GM18858 (cell line): ENCODE measurements around the gene ADORA1.

Experiments used
- ATAC-seq: cut with Tn5 transposase; IDR thresholded peaks from one replicate; pipeline ENCODE4 v1.9.1; 2021; ENCODE audit not compliant: unreplicated experiment

The ADORA1 gene

GRCh38 chr1:203138066-203138465, 10.5 kb downstream of the ADORA1 start:
- no peak for ATAC-seq

DNA sequence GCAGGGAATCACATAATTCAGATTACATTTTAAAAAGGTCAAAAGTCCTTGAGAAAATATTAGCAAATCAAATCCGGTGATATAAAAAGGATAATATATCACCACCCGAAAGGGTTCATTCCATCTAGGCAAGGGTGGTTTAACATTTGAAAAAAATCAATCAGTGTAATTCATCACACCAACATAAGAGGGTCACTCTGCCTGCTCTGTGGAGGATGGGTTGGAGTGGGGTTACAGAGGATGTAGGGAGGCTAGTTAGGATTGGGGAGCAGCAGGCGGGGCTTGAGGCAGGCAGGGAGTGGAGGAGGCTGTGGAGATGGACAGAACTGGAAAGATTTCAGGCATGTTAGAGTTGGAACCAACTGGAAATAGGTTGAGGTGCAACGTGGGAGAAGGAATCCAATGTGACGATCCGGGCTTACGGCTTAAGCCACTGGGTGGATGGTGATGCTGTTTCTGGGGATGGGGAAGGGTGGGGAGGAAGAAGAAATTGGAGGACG, 12.5 kb downstream of the ADORA1 start:
- ATAC-seq: no peak

GRCh38 chr1:203140743-203141520, 13.4 kb downstream of the ADORA1 start:
- ATAC-seq: no peak

GRCh38 chr1:203142124-203142523, 14.6 kb downstream of the ADORA1 start:
- no peak for ATAC-seq

GRCh38 chr1:203142684-203143408, 15.3 kb downstream of the ADORA1 start:
- no peak for ATAC-seq

GRCh38 chr1:203143641-203144040, 16.1 kb downstream of the ADORA1 start:
- ATAC-seq: no peak

- ATAC-seq: no peak
Observed at GRCh38 chr1:203144661-203145060, 17.1 kb downstream of the ADORA1 start.

GRCh38 chr1:203145321-203146041, 18.0 kb downstream of the ADORA1 start:
- ATAC-seq: no peak

DNA sequence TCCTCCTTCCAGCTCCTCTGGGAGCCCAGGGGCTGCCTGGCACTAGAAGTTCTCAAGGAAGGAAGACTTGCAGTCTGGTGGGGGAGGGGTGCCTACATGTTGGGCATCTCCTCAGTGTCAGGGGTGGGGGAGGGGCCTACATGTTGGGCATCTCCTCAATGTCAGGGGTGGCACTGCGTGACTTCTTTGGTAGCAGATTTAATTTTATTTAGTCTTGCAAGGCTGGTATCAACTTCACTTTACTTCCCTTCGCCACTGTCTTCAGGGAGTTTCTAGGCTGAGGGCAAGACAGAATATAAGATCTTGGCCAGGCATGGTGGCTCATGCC, 18.5 kb downstream of the ADORA1 start:
- ATAC-seq: no peak

GRCh38 chr1:203146537-203146936, 19.0 kb downstream of the ADORA1 start:
- no peak for ATAC-seq

GRCh38 chr1:203147376-203147775, 19.9 kb downstream of the ADORA1 start:
- ATAC-seq: no peak

- no peak for ATAC-seq
Observed at GRCh38 chr1:203148127-203148526, 20.6 kb downstream of the ADORA1 start.

DNA sequence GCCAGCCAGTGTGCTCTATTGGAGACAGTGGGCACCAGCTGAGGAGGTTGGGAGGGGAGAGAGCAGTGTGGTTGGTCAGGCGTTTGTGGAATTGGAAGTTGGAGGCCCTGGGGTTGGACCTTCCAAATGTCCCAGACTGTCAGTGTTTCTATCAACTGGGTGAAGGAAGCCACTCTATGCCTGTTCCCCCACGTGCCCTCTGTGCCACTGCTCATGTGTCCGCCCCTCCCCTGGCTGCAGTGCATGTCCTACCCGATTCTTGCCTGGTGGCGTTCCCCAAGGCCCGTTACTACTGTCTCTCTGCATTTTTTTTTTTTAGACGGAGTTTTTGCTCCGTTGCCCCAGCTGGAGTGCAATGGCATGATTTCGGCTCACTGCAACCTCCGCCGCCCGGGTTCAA, 21.1 kb downstream of the ADORA1 start:
- no peak for ATAC-seq

DNA sequence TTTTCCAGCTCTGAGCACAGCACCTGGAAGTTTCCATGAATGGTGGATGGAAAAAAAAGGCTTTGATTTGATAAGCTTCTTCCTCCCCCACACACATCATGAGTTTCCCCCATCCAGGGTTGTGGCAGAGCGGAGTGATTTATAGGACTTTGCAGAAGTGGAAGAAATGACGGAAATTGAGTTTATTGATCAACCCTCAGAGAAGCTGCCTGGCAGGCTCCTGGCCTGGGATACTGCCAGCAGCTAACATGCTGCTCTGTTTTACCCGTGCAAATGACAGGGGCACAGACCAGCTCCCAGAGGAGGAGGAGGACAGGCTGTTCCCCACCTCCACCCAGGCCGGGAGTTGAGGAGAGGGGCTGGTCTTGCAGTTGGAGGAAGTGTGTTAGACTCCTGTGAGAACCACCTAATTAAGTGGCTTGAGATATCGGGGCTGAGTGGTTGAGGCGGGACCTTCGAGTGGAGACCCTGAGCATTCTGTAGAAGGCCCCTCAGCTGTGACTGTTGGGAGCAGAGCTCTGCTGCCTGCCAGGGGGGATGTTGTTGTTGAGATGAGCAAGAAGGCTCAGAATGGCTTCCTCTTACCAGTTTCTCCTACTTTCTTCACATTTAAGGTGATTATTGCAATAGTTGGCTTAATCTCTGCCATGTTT, 21.8 kb downstream of the ADORA1 start:
- no peak for ATAC-seq

DNA sequence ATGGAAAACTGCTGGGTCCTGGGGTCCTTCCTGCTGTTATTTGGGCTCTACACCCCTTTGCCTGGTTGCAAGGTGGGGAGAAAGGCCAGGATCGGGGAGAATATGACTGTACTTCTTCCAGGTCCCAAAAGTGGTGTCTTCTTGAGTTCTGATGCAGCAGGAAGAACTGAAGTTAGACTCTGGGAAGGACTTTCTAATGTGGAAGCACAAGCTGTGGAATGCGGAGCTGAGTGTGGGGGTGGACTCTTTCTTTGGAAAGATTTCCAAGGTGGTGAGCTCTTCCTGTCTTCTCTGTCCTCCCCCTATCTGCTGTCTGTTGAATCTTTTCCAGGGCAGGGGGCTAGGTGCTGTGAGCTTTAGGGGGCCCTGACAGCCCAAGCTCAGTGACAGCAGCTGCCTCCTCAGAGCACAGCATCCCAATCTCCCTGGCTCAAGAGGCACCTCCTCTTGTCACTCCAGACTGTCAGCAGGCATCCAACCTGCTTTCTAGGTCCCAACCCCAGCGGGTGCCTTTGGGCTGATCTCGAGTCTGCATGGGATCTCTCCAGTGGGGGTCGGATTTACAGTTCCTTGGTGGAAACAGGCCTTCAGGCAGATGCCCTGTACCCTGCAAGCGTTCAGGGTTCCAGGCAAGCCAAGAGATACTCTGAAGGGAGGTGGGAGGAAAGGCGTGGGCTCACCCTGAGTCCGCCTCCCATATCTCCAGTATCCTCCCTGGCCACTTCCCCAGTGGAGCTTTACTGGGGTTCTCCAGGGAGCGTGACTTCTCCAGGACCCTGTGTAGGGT, 23.2 kb downstream of the ADORA1 start:
- no peak for ATAC-seq

GRCh38 chr1:203151362-203152157, 24.0 kb downstream of the ADORA1 start:
- no peak for ATAC-seq

- no peak for ATAC-seq
Observed at GRCh38 chr1:203152158-203153034, 24.9 kb downstream of the ADORA1 start.

GRCh38 chr1:203153051-203153988, 25.8 kb downstream of the ADORA1 start:
- no peak for ATAC-seq
